Stimulated activated memory B cell treated with anti-CD40 and anti-IgM and Interleukin-4, amounts not matched to agents 10 μg/mL and 1 μg/mL and 100 μg/mL, for 72 hours (primary cell): ENCODE results near the gene RRAD.

ENCODE experiments used
- ATAC-seq: fragments of 150-1000 bp; cut with Tn5 transposase; 2 replicates; pipeline ENCODE4 v1.10.0; 2021
- H3K27ac Mint-ChIP-seq: one replicate; pipeline ENCODE4 v1.8.0; 2022; ENCODE audit warnings: mild to moderate bottlenecking, mixed read lengths
- H3K27me3 Mint-ChIP-seq: one replicate; pipeline ENCODE4 v1.8.0; 2022; ENCODE audit warnings: mixed read lengths
- H3K36me3 Mint-ChIP-seq: one replicate; pipeline ENCODE4 v1.8.0; 2022; ENCODE audit warnings: mixed read lengths
- H3K4me1 Mint-ChIP-seq: one replicate; pipeline ENCODE4 v1.8.0; 2022; ENCODE audit warnings: mixed read lengths
- H3K4me3 Mint-ChIP-seq: one replicate; pipeline ENCODE4 v1.8.0; 2022; ENCODE audit warnings: mild to moderate bottlenecking, moderate library complexity, mixed read lengths
- H3K9me3 Mint-ChIP-seq: one replicate; pipeline ENCODE4 v1.8.0; 2022; ENCODE audit warnings: mixed read lengths

RRAD gene

DNA sequence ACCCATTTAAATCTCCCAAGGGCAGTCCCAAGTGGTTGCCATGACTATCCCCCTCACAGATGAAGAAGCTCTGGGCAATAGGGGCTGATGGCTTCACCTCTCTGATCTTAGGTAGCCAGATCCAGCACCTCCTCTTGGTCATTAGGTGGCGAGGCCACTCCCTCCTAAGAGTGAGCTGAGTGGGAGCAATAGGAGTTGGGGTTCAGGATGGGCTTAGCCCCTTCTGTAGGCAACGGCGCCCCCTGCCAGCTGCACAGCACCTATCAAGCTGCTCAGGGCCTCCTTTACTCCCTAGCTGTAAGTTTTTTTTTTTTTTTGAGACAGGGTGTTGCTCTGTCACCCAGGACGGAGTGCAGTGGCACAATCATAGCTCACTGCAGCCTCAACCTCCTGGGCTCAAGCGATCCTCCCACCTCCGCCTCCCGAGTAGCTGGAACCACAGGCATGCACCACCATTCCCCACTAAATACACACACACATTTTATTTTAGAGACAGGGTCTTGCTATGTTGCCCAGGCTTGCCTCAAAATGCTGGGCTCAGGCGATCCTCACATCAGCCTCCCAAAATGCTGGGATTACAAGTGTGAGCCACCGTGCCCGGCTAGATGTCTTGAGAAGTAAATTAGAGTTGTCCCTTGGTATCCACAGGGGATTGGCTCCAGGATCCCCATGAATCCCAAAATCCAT is 3.5 kb upstream of the RRAD start:
- ATAC-seq, result no peak
- Mint-ChIP-seq H3K4me1 (peaks cover 45% of the 10 kb centered on the region), H3K27ac (no peak overlapping the region), H3K36me3 (peaks cover 32% of the 10 kb centered on the region), H3K27me3 (peaks cover 30% of the 10 kb centered on the region), H3K9me3 (no peaks in the 10 kb centered on the region), H3K4me3 (no peak overlapping the region)

DNA sequence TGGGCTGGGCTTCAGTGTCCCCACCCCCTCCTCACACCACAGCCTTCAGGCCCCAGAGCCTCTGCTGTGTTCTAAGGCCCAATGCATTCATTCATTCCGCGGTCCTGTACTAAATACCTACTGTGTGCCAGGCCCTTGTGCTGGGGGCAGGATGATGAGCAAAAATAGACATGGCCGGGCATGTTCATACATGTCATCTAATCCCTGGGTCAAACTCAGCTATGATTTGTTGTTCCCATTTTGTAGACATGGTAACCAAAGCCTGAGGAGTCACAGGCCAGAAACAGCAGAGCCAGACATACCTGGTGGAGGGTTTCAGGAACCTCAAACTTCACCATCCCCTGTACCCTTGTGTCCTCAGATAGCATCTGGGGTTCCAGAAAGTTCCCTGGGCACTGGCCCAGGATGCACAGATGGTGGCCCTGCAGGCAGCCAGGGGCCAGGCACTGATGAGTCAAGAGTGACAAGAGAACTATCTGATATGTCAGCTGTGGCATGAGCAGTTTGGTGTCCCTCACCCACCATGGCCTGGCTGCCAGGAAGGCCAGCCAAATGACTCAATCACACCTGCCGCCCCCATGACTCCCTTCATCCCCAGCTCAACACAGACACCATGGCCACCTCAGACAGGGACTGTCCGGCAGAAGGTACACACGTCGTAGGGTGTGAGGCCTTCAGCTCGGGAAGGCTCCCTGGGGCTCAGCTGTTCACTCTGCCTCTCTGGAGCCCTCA is 2.7 kb upstream of the RRAD start:
- H3K27ac Mint-ChIP-seq, result no peak overlapping the region
- H3K27me3 Mint-ChIP-seq, result peaks cover 37% of the 10 kb centered on the region
- H3K4me1 Mint-ChIP-seq, result peaks cover 45% of the 10 kb centered on the region
- no peaks in the 10 kb centered on the region for H3K9me3 Mint-ChIP-seq
- ATAC-seq, result no peak
- H3K36me3 Mint-ChIP-seq, result peaks cover 26% of the 10 kb centered on the region
- no peak overlapping the region for H3K4me3 Mint-ChIP-seq

DNA sequence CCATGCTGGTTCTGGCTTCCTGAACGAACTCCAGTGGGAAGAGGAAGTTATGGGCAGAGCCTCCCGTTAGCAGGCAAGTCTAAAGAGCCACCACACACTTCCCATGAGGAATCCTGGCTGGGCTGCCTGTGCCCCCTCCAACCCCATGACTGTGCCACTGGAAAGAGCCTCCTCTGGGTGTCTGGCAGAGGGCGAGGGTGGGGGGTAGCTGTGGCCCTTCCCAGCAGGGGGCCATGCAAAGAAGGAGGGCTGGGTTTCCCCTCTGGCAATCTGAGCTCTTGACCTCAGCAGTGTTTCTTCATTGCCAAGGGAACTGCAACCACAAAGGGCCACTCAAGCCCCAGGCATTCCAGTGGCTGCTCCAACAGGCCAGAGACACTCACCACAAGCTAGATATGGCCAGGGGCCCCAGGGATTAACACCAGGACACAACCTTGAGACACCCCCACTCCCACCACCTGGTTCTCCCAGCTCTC is 1.7 kb upstream of the RRAD start:
- no peak overlapping the region for H3K4me3 Mint-ChIP-seq
- peaks cover 42% of the 10 kb centered on the region for H3K27me3 Mint-ChIP-seq
- peaks cover 16% of the 10 kb centered on the region for H3K36me3 Mint-ChIP-seq
- peaks cover 36% of the 10 kb centered on the region for H3K4me1 Mint-ChIP-seq
- H3K27ac Mint-ChIP-seq, result no peak overlapping the region
- ATAC-seq, result peak; percentile 25
- no peaks in the 10 kb centered on the region for H3K9me3 Mint-ChIP-seq

DNA sequence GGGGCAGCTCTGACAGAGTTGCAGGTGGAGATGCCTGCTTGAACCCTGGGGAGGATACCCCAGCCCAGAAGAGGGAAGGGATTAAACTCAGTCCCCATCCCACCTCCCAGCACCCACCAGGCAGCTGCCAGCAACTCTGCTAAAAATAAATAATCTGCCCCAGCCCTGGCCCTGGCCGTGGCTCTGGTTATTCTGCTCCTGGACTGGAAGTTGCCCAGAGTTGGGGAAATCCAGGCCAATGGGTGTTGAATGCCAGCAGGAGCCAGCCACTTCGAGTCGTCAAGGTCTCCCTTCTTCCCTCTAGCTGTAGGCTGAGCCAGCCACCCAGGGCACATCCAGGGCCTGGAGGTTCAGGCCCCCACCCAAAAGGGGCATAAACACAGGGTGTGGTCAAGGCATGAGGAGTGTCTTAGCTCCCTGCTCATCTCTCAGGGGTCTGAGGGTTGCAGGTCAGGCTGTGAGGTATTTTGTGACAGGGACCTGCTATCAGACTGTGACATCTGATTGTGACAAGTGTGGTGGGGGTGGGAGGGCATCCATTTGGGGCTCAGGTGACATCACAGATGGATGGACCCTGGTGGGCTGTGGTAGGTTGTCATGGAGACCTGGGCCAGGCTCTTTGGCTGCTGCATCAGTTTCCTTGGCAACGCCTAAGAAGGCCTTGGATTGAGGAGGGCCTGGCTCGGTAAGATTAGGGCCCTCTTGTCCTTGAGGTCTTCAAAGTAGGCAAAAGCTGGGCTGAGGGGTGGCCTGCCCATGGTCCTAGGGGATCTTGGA is 1.0 kb upstream of the RRAD start:
- Mint-ChIP-seq H3K36me3 (peaks cover 11% of the 10 kb centered on the region), H3K9me3 (no peaks in the 10 kb centered on the region), H3K27me3 (peaks cover 46% of the 10 kb centered on the region), H3K27ac (no peak overlapping the region), H3K4me3 (no peak overlapping the region), H3K4me1 (peaks cover 30% of the 10 kb centered on the region)
- ATAC-seq, result no peak

DNA sequence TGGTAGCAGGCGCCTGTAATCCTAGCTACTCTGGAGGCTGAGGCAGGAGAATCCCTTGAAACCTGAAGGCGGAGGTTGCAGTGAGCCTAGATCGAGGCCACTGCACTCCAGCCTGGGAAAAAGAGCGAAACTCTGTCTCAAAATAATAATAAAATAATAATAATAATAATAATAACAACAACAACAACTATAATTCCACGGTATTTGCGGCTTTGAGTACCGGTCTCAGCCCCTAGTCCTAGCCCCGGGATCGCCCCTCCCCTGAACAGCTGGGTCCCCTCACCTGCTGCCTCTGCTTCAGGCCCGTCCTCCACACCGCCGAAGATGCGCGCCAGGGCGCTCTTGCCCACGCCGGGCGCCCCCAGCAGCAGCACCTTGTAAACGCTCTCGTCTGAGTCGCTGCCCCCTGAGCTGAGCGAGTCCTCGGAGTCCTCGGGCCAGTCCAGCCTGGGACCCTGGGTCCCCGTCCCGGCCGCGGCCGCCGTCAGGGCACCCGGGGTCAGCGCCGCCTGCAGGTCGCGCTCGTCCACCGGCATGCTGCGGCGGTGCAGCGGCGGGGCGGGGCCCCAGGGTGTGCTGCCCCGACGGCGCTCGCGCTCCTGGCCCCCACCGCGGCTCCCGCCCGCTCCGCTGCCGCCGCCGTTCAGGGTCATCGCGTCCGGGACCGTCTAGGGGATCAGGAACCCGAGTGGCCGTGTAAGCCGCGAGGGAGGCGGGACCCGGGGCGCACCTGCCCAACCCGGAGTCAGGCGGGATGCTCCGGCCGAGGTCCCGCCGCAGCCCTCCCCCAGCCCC is 611 bp downstream of the RRAD start:
- H3K9me3 Mint-ChIP-seq, result no peaks in the 10 kb centered on the region
- peak; percentile 54 for ATAC-seq
- peak overlapping the region; percentile 74 for H3K4me3 Mint-ChIP-seq
- H3K27me3 Mint-ChIP-seq, result peaks cover 58% of the 10 kb centered on the region
- peak overlapping the region; percentile 42 for H3K27ac Mint-ChIP-seq
- peaks cover 11% of the 10 kb centered on the region for H3K36me3 Mint-ChIP-seq
- peaks cover 30% of the 10 kb centered on the region for H3K4me1 Mint-ChIP-seq

DNA sequence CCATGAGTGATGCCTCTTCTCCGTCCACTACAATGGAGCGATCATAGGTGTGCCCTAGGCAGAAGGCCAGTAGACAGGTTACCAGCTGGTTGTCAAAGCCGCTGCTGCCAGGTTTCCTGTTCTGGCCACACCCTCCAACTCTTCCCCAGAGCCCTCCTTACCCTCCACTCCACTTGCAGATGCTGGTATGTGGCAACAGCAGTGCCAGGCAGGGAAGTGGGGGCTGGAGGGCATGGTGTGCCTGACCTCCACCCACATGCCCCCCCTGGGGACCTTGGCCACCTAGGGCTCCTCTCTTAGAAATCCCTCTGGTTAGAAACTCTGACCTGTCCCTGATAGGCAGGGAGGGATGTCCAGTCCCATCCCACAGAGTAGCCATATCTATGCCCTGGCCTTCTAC is 1.5 kb downstream of the RRAD start:
- peaks cover 11% of the 10 kb centered on the region for H3K36me3 Mint-ChIP-seq

DNA sequence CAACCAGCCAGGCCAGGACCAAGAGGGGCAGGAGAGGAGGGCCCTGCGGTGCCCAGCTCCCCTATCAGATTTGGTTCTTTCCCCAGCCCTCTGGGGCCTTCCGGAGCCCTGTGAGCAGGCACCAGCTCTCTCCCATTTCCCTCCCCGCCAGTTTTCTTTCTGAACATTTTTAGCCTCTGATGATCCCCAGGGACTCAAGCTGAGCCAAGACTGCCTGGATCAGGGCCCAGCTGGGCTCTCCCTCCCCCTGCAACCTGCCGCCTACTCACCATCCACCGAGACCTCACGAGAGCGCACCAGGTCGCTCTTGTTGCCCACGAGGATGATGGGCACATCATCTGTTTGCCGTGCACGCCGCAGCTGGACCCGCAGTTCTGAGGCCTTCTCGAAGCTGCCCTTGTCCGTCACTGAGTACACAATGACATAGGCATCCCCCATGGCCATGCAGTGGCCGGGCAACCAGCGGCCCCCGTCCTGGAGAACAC is 2.0 kb downstream of the RRAD start:
- H3K27me3 Mint-ChIP-seq, result peaks cover 66% of the 10 kb centered on the region
- no peak overlapping the region for H3K4me3 Mint-ChIP-seq
- H3K27ac Mint-ChIP-seq, result no peak overlapping the region
- no peaks in the 10 kb centered on the region for H3K9me3 Mint-ChIP-seq
- H3K36me3 Mint-ChIP-seq, result peaks cover 8% of the 10 kb centered on the region
- H3K4me1 Mint-ChIP-seq, result peaks cover 30% of the 10 kb centered on the region
- no peak for ATAC-seq

More for the DNA sequence above, 1.5 kb downstream of the RRAD start:
- Mint-ChIP-seq H3K27ac (no peak overlapping the region), H3K9me3 (no peaks in the 10 kb centered on the region), H3K4me3 (no peak overlapping the region), H3K4me1 (peaks cover 30% of the 10 kb centered on the region), H3K27me3 (peaks cover 66% of the 10 kb centered on the region)
- ATAC-seq, result no peak

DNA sequence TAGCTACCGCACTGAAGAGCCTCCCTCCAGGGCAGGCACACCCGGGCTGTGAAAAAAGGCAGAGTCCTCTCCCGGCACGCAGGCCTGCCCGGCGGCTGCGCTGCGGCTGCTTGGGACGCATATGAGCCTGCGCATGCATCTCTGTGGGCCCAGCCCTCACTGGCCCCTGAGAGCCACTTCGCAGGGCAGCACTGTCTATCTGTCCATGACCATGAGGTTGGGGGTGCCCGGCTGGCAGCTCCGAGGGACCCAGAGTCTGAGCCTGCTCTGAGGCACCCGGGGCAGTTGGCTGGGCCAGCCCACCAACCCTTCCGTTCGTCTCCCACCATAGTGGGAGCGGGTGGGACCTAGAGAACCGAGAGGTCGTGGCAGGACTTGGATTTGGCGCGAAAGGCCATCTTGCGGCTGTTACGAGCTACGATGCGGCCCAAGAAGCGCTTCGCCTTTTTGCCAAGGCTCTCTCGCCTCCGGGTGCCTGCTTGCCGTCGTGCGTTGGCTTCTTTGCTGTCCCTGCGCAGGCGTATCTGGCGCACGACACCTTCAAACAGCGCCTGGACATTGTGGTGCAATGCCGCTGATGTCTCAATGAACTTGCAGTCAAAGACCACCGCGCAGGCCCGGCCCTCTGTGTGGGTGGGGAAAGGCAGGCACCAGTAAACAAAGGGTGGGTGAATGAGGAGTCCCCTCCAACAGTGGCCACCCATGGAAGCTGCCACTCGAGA is 3.4 kb downstream of the RRAD start:
- Mint-ChIP-seq H3K9me3 (no peaks in the 10 kb centered on the region), H3K4me1 (peaks cover 26% of the 10 kb centered on the region), H3K36me3 (no peaks in the 10 kb centered on the region), H3K27me3 (peaks cover 66% of the 10 kb centered on the region), H3K27ac (no peak overlapping the region), H3K4me3 (no peak overlapping the region)
- no peak for ATAC-seq

DNA sequence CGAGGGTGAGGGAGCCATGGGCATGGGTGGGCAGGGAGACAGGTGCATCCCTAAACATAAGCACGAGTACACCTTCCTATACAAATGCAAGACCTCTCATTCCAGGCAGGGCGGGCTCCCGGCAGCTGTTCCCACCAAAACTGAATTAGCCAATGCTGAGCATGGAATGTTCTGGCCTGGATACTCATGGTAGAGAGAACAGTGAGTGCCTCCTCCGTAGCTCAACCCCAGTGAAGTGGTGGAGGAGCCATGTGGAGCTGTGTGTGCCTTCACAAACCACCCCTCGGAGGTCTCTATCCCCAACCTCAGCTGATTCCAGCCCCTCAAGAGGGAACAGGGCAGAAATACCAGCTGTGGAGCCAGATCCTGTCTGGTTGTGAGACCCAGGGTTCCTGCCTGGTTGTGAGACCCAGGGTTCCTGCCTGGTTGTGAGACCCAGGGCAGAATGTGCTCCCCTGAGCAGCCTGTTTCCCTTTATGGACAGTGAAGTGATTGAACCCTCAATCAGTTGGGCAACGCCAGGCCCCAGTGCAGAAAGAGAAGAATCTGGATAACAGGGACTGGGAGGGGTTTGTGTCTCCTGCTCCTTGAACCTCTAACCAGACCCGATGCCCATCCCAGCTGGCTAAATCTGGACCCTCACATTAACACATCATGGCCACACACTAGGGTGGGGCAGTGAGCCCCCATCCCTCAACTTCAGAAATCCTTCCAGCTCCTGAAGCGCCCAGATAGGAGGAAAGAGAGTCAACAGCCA is 4.2 kb downstream of the RRAD start:
- Mint-ChIP-seq H3K36me3 (no peaks in the 10 kb centered on the region), H3K4me3 (no peak overlapping the region), H3K9me3 (no peaks in the 10 kb centered on the region), H3K27me3 (peaks cover 62% of the 10 kb centered on the region), H3K4me1 (peaks cover 22% of the 10 kb centered on the region), H3K27ac (no peak overlapping the region)
- no peak for ATAC-seq

DNA sequence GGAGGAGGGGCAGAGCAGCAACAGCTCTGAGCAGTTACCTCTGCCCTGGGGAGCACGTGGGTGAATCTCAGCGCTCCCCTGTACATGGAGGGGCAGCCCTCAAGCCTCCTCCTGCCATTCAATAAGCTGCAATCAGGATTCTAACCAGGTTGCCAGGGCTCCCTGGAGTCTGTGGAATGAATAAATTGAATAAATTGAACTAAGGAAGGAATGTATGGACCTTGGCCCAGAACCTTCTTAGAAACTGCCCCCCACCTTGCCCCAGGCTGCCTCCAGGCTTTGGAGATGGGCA is 5.1 kb downstream of the RRAD start:
- Mint-ChIP-seq H3K36me3 (no peaks in the 10 kb centered on the region), H3K27ac (no peak overlapping the region), H3K9me3 (no peaks in the 10 kb centered on the region), H3K27me3 (peaks cover 62% of the 10 kb centered on the region), H3K4me1 (peaks cover 13% of the 10 kb centered on the region), H3K4me3 (no peak overlapping the region)
- no peak for ATAC-seq

DNA sequence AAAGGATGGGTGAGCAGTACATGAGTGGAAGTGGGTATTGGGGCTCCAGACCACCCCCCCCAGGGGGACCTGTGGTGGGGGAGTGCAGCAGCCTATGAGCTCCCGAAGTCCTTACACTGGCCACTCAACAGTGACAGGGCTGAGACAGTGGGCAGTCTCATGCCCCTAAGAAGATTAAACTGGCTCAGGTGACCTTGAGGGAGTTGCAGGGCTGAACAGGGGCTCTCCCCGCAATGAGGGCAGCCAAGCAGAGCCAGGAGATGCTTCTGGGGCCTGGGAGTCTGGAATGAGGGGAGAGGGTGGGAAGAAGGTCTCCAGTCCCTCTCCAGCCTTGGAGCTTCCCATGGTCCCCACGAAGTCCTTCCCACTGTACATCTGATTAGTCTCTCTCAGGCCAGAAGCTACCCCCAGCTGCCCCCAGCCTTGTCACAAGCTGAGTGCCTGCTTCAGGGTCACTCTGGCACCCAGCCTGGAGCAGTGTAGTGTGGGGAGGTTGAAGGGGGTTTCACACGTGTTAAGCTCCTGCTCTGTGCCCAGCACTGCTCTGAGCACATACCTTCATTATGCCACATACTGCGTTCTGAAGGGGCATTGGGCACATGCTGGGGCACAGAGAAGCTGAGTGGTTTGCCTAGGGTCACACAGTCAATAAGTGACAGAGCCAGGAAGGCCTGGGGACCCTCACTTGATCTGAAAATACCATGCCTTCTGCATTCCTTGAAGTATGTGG is 5.6 kb downstream of the RRAD start:
- Mint-ChIP-seq H3K36me3 (no peaks in the 10 kb centered on the region), H3K4me1 (peaks cover 12% of the 10 kb centered on the region), H3K27ac (no peak overlapping the region), H3K27me3 (peaks cover 62% of the 10 kb centered on the region), H3K9me3 (no peaks in the 10 kb centered on the region), H3K4me3 (no peak overlapping the region)
- ATAC-seq, result no peak

DNA sequence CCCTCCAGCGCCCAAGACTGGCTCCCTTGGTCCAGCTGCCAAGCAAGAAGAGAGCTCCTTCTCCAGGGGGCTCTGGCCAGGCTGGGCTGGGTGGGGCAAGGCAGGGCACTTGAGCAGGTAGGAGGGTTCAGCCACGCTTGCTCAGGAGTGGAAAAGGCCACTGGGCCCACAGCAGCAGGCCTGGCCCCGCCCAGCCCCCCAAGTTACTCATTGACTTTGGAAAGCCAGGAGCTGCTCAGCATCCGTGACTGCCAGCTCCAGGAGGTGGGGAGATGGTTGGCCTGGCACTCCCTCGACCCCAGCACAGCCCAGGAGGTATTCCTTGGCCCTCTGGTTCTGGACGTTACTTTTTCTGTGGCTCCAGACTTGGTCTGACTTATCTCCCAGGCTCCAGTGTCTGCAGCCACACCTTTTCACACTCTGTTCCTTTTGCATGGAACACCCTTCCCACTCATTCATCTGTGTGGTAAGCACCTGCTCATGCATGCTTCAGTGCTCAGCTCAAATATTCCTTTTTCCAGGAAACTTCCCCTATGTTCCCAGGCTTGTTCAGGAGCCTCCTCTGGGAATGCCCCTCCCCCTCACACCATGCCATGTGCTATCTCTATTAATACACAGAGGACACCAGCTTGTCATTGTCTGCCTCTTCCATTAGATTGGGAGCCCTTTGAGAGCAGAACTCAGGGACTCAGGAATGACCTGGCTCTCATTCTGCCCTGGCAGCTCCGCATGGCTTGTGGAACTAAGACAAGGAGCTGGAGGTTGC is 6.3 kb downstream of the RRAD start, which contains the start of gene CDH16:
Gene CDH16, minus strand, starts transcription at position 83 of the 766 bp plus-strand sequence. CDS start 820 bp downstream, outside the sequence.
- Mint-ChIP-seq H3K36me3 (no peaks in the 10 kb centered on the region), H3K27me3 (peaks cover 61% of the 10 kb centered on the region), H3K9me3 (no peaks in the 10 kb centered on the region), H3K27ac (no peak within 1 kb of the TSS), H3K4me3 (no peak within 1 kb of the TSS), H3K4me1 (peaks cover 10% of the 10 kb centered on the region)
- ATAC-seq, result no peak

DNA sequence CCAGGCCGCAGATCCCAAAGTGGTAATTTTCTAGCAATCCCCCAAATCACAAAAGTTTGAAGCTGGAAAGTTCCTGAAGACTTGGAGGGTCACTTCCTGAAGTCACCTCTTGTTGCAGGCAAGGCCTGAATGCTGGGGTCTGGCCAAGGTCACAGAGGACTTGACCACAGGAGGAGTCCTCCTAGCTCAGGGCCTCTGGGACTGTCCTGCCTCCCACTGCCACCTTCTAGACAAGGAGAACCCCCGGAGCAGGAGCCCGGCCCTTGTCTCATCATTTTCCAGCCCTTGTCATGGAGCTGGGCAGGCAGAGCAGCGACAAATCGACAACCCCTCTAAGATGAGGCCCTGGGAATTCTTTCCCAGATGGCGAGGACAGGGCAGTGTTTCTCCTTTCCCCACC is 7.0 kb downstream of the RRAD start:
- Mint-ChIP-seq H3K27ac (no peak overlapping the region), H3K9me3 (no peaks in the 10 kb centered on the region), H3K27me3 (peaks cover 55% of the 10 kb centered on the region), H3K4me3 (no peak overlapping the region), H3K4me1 (peaks cover 4% of the 10 kb centered on the region), H3K36me3 (no peaks in the 10 kb centered on the region)
- no peak for ATAC-seq
